ENCODE data around the gene TCF7L1.
"Not testable (repeated sequence)": the region's sequence is repeated elsewhere in the genome, so short reads cannot be mapped to it uniquely, and the experiment has no call there.

Gene TCF7L1

DNA sequence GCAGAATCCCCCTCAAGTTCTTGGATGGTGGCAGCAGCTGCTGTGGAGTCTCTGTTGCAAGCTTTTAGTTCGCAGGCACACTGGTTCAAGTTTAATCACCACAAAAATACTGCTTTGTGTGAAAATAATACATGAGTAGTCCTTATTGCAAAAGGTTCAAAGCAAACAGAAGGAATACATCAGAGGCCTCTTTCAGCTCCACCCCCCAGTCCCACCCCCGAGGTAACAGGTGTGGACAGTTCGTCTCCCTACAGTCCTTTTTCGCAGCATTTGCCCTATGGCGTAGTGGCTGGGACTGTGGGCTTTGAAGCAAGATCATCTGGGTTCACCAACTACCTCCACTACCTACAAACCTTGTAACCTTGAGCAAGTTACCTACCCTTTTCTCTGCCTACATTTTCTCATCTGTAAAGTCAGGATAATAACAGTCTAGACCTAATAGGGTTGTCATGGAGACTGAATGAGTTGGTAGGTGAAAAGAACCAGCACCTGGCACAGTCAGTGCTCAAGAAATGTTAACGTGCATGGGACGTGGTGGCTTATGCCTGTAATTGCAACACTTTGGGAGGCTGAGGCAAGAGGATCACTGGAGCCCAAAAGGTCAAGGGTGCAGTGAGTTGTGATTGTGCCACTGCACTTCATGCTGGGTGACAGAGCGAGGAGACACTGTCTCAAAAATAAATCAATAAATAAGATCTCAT is 61.7 kb downstream of the TCF7L1 start:
- TF ChIP-seq, protein P1, sequence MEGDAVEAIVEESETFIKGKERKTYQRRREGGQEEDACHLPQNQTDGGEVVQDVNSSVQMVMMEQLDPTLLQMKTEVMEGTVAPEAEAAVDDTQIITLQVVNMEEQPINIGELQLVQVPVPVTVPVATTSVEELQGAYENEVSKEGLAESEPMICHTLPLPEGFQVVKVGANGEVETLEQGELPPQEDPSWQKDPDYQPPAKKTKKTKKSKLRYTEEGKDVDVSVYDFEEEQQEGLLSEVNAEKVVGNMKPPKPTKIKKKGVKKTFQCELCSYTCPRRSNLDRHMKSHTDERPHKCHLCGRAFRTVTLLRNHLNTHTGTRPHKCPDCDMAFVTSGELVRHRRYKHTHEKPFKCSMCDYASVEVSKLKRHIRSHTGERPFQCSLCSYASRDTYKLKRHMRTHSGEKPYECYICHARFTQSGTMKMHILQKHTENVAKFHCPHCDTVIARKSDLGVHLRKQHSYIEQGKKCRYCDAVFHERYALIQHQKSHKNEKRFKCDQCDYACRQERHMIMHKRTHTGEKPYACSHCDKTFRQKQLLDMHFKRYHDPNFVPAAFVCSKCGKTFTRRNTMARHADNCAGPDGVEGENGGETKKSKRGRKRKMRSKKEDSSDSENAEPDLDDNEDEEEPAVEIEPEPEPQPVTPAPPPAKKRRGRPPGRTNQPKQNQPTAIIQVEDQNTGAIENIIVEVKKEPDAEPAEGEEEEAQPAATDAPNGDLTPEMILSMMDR (IDR thresholded peaks at IDR 0.05; ENCODE audit: low read depth, low read length), result no peak

GRCh38 chr2:85195956-85196355 is 62.8 kb downstream of the TCF7L1 start:
- TF ChIP-seq, protein P1 (IDR thresholded peaks at IDR 0.05; ENCODE audit: low read depth, low read length), result no peak
- no peak for DNase-seq (ENCODE audit: extremely low read depth, low read depth)

More for the DNA sequence above, 61.7 kb downstream of the TCF7L1 start:
- no peak for DNase-seq (ENCODE audit: extremely low read depth, low read depth)

DNA sequence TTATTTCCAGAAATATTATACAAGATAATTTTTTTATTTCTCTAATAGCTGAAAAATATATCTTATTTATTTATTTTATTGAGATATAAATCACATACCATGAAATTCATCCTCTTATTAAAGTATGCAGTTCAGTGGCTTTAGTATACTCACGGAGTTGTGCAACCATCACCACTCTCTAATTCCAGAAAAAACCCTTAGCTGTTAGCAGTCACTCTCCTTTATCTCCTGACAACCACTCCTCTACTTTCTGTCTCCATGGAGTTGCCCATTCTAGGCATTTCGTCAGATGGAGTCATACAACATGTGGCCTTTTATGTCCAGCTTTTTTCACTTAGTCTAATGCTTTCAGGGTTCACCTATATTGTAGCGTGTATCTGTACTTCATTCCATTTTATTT is 66.5 kb downstream of the TCF7L1 start:
- peak; percentile 15 for DNase-seq (ENCODE audit: extremely low read depth, low read depth)
- TF ChIP-seq, protein P1 (IDR thresholded peaks at IDR 0.05; ENCODE audit: low read depth, low read length), result no peak

GRCh38 chr2:85209887-85210286 is 76.7 kb downstream of the TCF7L1 start:
- no peak for DNase-seq (ENCODE audit: extremely low read depth, low read depth)
- TF ChIP-seq, protein P1 (IDR thresholded peaks at IDR 0.05; ENCODE audit: low read depth, low read length), result no peak

GRCh38 chr2:85210511-85210910 is 77.3 kb downstream of the TCF7L1 start:
- DNase-seq (ENCODE audit: extremely low read depth, low read depth), result no peak
- TF ChIP-seq, protein P1 (IDR thresholded peaks at IDR 0.05; ENCODE audit: low read depth, low read length), result no peak

DNA sequence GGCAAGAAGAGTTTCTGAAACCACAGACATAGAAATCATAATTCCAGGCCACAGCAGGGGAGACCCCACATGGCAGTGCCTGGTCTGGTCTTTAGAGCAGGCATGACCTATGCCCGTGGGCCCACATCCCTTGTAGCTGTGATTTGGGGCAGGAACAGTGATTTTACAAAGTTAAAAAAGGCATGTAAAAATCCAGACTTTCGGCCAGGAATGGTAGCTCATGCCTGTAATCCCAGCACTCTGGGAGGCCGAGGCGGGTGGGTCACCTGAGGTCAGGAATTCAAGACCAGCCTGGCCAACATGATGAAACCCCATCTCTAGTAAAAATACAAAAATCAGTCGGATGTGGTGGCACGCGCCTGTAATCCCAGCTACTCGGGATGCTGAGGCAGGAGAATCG is 78.4 kb downstream of the TCF7L1 start:
- DNase-seq (ENCODE audit: extremely low read depth, low read depth), result not testable (repeated sequence)

DNA sequence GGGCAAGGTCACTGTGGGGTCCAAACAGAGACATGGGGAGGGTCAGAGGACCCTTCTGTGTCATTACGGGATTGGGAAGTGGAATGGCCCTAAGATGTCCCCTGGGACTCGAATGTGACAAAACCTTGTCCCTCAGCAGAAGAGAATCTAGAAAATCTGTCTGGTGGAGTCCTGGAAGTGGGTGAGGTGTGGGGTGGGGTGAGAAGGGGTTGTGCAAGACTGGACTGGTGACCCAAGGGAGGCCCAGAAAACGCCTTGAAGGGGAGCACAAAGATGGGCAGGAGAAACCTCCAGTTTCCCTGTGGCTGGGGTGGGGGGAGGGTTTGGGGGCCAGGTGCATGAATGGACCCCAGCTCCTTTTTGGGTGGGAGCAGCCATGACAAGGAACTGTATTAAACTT is 79.6 kb downstream of the TCF7L1 start:
- DNase-seq (ENCODE audit: extremely low read depth, low read depth), result no peak
- TF ChIP-seq, protein P1 (IDR thresholded peaks at IDR 0.05; ENCODE audit: low read depth, low read length), result no peak

GRCh38 chr2:85213404-85213803 is 80.2 kb downstream of the TCF7L1 start:
- DNase-seq (ENCODE audit: extremely low read depth, low read depth), result no peak
- TF ChIP-seq, protein P1 (IDR thresholded peaks at IDR 0.05; ENCODE audit: low read depth, low read length), result no peak
